HG02678 (cell line): ENCODE measurements around the gene NHSL1.

Experiments used
- ATAC-seq: cut with Tn5 transposase; IDR thresholded peaks from one replicate; pipeline ENCODE4 v1.9.1; 2021; ENCODE audit warnings: mild to moderate bottlenecking, moderate library complexity; ENCODE audit not compliant: unreplicated experiment

The NHSL1 gene

DNA sequence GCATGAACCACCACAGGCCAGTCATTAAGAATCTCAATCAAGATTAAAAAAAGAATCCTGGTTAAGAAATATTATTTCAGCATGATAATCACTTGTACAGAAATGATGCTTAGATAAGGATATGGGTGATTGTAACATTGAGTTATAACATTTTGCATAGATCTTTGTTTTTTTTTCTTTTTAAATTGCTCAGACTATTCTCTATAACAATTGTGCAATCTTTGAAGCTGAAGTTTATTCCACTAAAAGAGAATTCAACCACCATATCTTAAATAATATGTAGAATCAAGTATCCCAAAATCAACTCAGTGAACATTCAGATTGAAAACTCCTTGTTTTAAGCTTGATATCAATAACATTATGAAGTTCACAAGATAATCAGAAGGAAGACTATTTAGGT is 122.3 kb downstream of the NHSL1 start:
- no peak for ATAC-seq

DNA sequence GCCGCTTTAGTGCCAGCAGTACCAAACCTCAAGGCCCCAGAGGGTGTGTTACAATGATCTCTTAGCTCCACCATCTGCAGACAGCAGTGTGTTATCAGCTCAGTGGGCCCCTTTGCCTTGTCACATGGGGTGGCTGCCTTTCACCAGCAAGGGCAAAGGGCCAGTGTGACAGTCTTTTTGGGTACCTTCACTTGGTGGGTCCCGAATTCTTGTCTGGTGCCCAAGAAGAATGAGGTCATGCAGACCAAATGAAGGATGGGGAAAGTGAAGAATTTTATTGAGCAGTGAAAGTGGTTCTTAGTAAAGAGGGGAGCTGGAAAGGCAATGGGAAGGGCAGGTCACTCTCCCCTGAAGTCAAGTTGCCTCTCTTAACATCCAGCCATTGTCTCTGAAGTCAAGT is 124.5 kb downstream of the NHSL1 start:
- no peak for ATAC-seq

DNA sequence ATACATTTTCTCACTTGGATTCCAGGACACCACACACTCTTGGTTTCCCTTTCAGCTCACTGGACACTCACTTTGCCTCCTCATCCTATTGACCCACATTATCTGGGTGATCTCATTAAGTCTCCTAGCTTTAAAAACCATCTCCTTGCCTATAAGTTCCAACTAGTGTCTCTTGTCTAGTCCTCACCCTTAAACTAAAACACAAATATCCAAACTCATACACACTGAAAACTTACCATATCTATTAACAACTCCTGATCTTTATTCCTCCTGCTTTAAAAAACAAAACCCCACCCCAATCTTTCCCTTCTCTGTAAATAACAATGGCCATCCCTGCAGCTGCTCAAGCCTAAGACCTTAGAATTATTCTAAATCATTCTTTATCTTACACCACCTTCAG is 125.1 kb downstream of the NHSL1 start:
- ATAC-seq: no peak

DNA sequence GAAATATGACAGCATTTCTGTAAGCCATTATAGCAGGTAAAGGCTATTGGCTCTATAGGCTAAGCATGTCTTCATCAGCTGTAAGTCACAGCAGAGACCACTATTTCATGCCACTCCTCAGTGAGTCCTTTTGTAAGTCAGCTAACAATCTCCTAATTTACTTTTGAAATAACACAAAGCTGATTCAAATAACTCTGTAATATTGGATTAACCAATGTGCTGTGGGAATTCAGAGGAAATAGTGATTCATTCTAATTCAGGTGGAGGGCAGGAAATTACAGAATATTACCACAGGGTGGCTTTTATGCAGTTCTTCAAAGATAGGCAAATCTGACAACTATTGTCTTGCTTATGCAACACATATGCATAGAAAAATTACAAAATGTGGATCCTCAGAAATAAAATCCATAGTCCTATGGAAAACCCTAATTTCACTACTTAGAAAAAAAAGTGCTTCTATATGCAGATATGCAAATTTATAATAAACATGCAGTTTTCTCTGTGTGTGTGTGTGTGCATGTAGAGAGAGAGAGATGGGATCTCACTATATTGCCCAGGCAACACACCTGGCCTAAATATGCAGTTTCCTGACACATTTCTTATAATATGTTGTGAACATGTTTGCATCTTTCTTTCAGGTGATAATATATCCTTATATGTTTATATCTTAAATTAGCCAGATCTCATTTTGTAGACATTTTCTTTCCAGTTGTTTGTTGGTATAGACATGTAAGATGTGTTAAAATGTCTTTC is 126.4 kb downstream of the NHSL1 start:
- ATAC-seq: no peak
